ENCODE results near the gene MUC5AC. TPM values are rescaled to one million over a fixed set of nuclear protein-coding genes. Genes with fewer than 3 reads are reported as not detected.
"Not testable (repeated sequence)": the region's sequence is repeated elsewhere in the genome, so short reads cannot be mapped to it uniquely, and the experiment has no call there.

MUC5AC gene
- total RNA-seq, 3 donors from 2014 or later, result under 0.01 TPM; not detected in 1

GRCh38 chr11:1203505-1204271, 45.9 kb downstream of the MUC5AC start:
- Mint-ChIP-seq H3K9me3 (no peaks in the 10 kb centered on the region), H3K27me3 (ENCODE audit: low read depth) (peaks cover 2% of the 10 kb centered on the region), H3K36me3 (ENCODE audit: insufficient read depth) (no peaks in the 10 kb centered on the region), H3K4me3 (no peak overlapping the region), H3K4me1 (ENCODE audit: low read depth) (no peaks in the 10 kb centered on the region)
- ATAC-seq, result no peak
- DNase-seq, result peak; percentile 4

DNA sequence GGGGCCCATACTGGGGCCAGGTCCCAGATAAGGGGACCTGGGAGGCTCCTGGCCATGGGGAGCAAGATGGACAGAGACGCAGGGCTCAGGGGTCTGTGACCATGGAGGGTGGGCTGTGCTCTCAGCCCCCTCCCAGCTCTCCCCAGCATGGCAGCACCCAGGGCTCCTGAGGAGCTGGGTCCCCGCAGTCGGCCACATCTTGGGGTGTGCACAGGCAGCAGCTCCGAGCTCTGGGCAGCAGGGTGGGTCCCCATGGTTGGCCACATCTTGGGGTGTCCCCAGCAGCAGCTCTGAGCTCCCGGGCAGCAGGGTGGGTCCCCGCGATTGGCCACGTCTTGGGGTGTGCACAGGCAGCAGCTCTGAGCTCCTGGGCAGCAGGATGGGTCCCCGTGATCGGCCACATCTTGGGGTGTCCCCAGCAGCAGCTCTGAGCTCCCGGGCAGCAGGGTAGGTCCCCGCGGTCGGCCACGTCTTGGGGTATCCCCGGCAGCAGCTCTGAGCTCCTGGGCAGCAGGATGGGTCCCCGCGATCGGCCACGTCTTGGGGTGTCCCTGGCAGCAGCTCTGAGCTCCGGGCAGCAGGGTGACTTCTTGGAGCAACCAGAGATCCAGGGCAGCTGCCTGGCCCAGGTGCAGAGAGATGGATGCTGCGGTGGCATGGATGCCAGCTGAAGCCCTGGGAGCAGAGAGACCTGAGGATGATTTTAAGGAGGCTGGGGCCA, 46.8 kb downstream of the MUC5AC start:
- no peak overlapping the region for H3K4me3 Mint-ChIP-seq
- peak; percentile 3 for DNase-seq
- H3K9me3 Mint-ChIP-seq, result no peaks in the 10 kb centered on the region
- no peaks in the 10 kb centered on the region for H3K4me1 Mint-ChIP-seq (ENCODE audit: low read depth)
- ATAC-seq, result no peak
- H3K36me3 Mint-ChIP-seq (ENCODE audit: insufficient read depth), result no peaks in the 10 kb centered on the region
- H3K27me3 Mint-ChIP-seq (ENCODE audit: low read depth), result peaks cover 2% of the 10 kb centered on the region

DNA sequence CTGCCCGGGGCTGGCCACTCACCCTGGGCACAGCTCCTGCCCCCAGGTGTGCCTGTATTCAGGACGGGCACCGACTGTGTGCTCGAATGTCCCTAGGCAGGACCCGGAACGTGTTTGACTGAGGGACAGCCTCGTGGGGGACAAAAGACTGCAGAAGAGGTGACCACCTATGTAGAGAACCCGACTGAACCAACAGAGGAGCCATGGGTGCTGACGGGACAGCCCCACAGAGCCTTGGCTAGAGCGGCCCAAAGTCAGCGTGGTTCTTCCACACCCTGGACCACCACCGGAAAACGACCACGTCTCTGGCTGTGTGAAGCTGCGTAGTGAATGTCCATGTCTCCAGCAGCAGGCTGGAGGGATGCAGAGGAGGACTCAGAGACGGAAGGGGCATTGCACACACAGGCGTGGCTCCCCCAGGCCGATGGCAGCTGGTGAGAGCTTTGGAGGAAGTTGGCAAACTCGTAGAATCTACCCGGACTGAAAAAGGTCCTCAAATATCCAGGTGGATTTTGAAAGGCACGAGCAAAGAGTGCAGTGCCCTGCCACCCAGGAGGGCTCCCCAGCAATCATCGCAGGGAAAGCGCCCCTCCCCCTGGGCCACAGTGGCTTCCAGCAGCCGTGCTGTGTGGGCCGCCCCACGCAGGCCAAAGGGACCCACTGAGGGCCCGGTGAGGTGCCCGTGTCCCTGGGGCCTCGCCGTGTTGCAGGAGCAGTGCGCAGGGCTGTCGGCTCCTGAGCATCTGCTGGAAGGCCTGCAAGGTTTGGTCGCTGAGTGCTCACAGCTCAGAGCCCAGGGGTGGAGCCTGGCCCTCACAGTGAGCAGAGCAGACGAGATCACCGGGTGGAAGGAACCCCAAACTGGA, 47.6 kb downstream of the MUC5AC start:
- Mint-ChIP-seq H3K27me3 (ENCODE audit: low read depth) (peaks cover 6% of the 10 kb centered on the region), H3K4me1 (ENCODE audit: low read depth) (no peaks in the 10 kb centered on the region), H3K36me3 (ENCODE audit: insufficient read depth) (no peaks in the 10 kb centered on the region), H3K9me3 (peaks cover 5% of the 10 kb centered on the region), H3K4me3 (no peak overlapping the region)
- DNase-seq (peak; percentile 2), ATAC-seq (no peak)

GRCh38 chr11:1205987-1206331, 48.2 kb downstream of the MUC5AC start:
- Mint-ChIP-seq H3K9me3 (peaks cover 9% of the 10 kb centered on the region), H3K4me3 (no peak overlapping the region), H3K4me1 (ENCODE audit: low read depth) (no peaks in the 10 kb centered on the region), H3K36me3 (ENCODE audit: insufficient read depth) (no peaks in the 10 kb centered on the region), H3K27me3 (ENCODE audit: low read depth) (peaks cover 8% of the 10 kb centered on the region)
- no peak for DNase-seq
- ATAC-seq, result no peak

GRCh38 chr11:1206391-1207271, 48.9 kb downstream of the MUC5AC start:
- no peaks in the 10 kb centered on the region for H3K4me1 Mint-ChIP-seq (ENCODE audit: low read depth)
- peaks cover 12% of the 10 kb centered on the region for H3K27me3 Mint-ChIP-seq (ENCODE audit: low read depth)
- no peaks in the 10 kb centered on the region for H3K36me3 Mint-ChIP-seq (ENCODE audit: insufficient read depth)
- H3K9me3 Mint-ChIP-seq, result peaks cover 16% of the 10 kb centered on the region
- ATAC-seq (no peak), DNase-seq (peak; percentile 4)
- no peak overlapping the region for H3K4me3 Mint-ChIP-seq

- no peak overlapping the region for H3K4me3 Mint-ChIP-seq
- H3K4me1 Mint-ChIP-seq (ENCODE audit: low read depth), result no peaks in the 10 kb centered on the region
- H3K36me3 Mint-ChIP-seq (ENCODE audit: insufficient read depth), result peaks cover 2% of the 10 kb centered on the region
- peaks cover 25% of the 10 kb centered on the region for H3K9me3 Mint-ChIP-seq
- DNase-seq (peak; percentile 1), ATAC-seq (no peak)
- H3K27me3 Mint-ChIP-seq (ENCODE audit: low read depth), result peaks cover 14% of the 10 kb centered on the region
Measured at GRCh38 chr11:1207401-1208143, 49.8 kb downstream of the MUC5AC start.

DNA sequence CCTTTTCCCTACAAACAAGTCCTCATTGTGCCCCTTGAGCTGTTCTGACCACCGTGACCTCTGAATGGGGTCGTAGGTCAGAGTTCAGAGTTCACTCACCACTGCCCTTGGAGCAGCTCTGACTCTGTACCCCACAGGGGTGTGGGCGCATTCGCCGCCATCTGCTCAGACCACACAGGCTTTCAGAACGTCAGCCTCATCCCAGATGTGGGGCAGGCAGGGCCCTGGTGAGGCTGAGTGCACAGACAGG, 50.3 kb downstream of the MUC5AC start:
- ATAC-seq (no peak), DNase-seq (peak; percentile 3)
- Mint-ChIP-seq H3K4me3 (no peak overlapping the region), H3K9me3 (peaks cover 28% of the 10 kb centered on the region), H3K4me1 (ENCODE audit: low read depth) (no peaks in the 10 kb centered on the region), H3K27me3 (ENCODE audit: low read depth) (peaks cover 14% of the 10 kb centered on the region), H3K36me3 (ENCODE audit: insufficient read depth) (peaks cover 2% of the 10 kb centered on the region)

- Mint-ChIP-seq H3K36me3 (ENCODE audit: insufficient read depth) (peaks cover 2% of the 10 kb centered on the region), H3K4me3 (no peak overlapping the region), H3K27me3 (ENCODE audit: low read depth) (peaks cover 14% of the 10 kb centered on the region), H3K4me1 (ENCODE audit: low read depth) (no peaks in the 10 kb centered on the region), H3K9me3 (peaks cover 33% of the 10 kb centered on the region)
- DNase-seq (peak; percentile 3), ATAC-seq (no peak)
Measured at GRCh38 chr11:1208394-1209261, 50.9 kb downstream of the MUC5AC start.

- peaks cover 2% of the 10 kb centered on the region for H3K36me3 Mint-ChIP-seq (ENCODE audit: insufficient read depth)
- H3K27me3 Mint-ChIP-seq (ENCODE audit: low read depth), result peaks cover 14% of the 10 kb centered on the region
- H3K9me3 Mint-ChIP-seq, result peaks cover 40% of the 10 kb centered on the region
- DNase-seq (no peak), ATAC-seq (no peak)
- H3K4me1 Mint-ChIP-seq (ENCODE audit: low read depth), result no peaks in the 10 kb centered on the region
- no peak overlapping the region for H3K4me3 Mint-ChIP-seq
Measured at GRCh38 chr11:1209371-1210057, 51.8 kb downstream of the MUC5AC start.

- peaks cover 40% of the 10 kb centered on the region for H3K9me3 Mint-ChIP-seq
- no peak overlapping the region for H3K4me3 Mint-ChIP-seq
- DNase-seq (no peak), ATAC-seq (no peak)
- H3K36me3 Mint-ChIP-seq (ENCODE audit: insufficient read depth), result peaks cover 2% of the 10 kb centered on the region
- no peaks in the 10 kb centered on the region for H3K4me1 Mint-ChIP-seq (ENCODE audit: low read depth)
- H3K27me3 Mint-ChIP-seq (ENCODE audit: low read depth), result peaks cover 14% of the 10 kb centered on the region
Measured at GRCh38 chr11:1211838-1212237, 54.1 kb downstream of the MUC5AC start.

DNA sequence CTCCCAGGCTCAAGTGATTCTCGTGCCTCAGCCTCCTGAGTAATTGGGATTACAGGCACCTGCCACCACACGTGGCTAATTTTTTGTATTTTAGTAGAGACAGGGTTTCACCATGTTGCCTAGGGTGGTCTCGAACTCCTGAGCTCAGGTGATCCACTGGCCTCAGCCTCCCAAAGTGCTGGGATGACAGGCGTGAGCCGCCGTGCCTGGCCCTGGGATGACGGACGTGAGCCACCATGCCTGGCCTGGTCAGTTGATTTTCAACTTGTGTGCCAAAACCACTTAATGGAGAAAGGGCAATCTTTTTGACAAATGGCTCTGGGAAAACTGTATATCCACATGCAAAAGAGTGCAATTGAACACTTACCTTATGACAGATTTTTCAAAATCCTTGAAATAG, 58.1 kb downstream of the MUC5AC start:
- H3K4me3 Mint-ChIP-seq; H3K4me1 Mint-ChIP-seq (ENCODE audit: low read depth); H3K27me3 Mint-ChIP-seq (ENCODE audit: low read depth); ATAC-seq; H3K36me3 Mint-ChIP-seq (ENCODE audit: insufficient read depth); DNase-seq: not testable (repeated sequence)
- H3K9me3 Mint-ChIP-seq, result peaks cover 33% of the 10 kb centered on the region

- Mint-ChIP-seq H3K4me1 (ENCODE audit: low read depth) (no peaks in the 10 kb centered on the region), H3K36me3 (ENCODE audit: insufficient read depth) (peaks cover 2% of the 10 kb centered on the region), H3K4me3 (no peak overlapping the region), H3K27me3 (ENCODE audit: low read depth) (peaks cover 8% of the 10 kb centered on the region), H3K9me3 (peaks cover 19% of the 10 kb centered on the region)
- no peak for DNase-seq
- ATAC-seq, result no peak
Measured at GRCh38 chr11:1217151-1217550, 59.4 kb downstream of the MUC5AC start.
